ENCODE data around the gene RFNG.
"Not testable (repeated sequence)": the region's sequence is repeated elsewhere in the genome, so short reads cannot be mapped to it uniquely, and the experiment has no call there.

The RFNG gene

DNA sequence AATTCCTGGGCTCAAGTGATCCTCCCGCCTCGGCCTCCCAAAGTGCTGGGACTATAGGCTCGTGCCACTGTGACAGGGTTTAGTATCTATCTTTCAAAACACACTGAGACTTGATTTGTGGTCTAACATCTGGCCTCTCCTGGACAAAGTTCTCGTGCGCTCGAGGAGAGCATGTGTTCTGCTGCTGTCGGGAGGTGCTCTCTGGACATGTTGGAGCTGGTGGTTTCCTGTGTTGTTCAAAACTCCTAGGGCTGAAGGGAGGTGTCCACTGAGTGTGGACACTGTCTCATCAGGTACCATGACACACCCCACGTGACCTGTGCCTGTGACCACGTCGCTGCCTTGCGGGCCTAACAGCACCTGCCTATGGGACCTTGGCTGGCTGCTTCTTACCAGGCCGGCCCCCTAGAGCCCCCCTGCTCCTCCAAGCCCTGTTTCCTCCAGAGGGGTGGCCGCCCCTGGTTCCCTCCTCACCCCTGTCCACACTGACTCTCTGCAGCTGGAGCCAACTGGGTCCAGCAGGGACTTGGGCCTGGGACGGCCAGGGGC, 5.6 kb downstream of the RFNG start:
- no peak for DNase-seq (ENCODE audit: low read depth in 2 of 2, low spot score in 1 of 2)

DNA sequence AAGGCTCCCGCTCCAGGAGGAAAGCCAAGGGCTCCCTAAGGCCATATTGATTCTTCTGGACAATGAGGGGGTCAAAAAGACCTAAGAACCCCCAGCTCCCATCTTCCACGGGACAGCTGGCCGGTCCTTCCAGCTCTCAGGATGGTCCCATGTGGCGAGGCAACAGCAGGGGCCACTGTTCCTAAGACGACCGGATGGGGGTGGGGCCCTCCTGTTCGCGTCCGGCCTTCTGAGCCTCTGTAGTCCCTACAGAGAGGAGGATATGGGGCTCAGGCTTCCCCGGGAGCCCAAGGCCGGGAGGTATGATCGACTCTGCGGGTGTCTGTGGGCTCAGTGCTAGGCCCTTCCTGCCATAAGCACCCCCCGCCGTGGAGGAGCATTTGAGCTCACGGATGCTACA, 8.1 kb downstream of the RFNG start:
- DNase-seq (ENCODE audit: low read depth in 2 of 2, low spot score in 1 of 2): no peak

DNA sequence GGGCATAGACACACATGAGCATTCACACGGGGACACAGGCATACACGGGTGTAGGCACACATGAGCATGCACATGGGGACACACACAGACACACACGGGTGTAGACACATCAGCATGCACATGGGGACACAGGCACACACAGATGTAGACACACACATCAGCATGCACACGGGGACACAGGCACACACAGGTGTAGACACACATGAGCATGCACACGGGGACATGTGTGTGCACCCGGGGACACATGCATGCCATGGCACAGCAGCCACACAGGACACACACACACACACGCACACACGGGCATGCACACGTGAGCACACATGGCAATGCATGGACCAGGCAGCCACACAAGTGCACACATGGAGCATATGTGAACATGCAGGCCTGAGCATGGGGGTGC, 9.0 kb downstream of the RFNG start:
- no peak for DNase-seq (ENCODE audit: low read depth in 2 of 2, low spot score in 1 of 2)

DNA sequence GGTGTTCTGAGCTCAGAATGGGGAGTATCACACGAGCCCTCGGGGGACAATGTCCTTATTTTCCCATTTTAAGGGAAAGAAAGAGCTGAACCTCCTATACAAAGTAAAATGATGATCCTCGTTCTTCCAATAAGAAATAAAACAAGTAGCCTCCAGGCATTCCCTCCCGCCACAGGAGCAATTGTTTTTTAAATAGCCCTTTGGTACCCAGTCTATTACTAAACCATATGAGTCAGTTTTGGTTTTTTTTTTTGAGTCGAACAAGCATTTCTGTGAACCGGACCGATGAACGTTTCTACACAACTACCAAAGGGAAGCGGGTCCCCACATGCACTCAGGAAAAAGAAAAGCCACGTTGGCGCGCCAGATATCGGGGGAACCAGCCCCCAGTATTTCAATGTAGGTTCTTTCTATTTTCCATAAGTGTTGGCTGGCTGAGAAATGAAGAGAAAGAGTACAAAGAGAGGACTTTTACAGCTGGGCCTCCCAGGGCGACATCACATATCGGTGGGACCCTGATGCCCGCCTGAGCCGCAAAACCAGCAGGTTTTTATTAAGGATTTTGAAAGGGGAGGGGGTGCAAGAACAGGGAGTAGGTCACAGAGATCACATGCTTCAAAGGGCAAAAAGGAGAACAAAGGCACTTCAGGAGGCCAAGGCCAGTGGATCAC, 10.3 kb downstream of the RFNG start:
- DNase-seq (ENCODE audit: low read depth in 2 of 2, low spot score in 1 of 2): no peak

DNA sequence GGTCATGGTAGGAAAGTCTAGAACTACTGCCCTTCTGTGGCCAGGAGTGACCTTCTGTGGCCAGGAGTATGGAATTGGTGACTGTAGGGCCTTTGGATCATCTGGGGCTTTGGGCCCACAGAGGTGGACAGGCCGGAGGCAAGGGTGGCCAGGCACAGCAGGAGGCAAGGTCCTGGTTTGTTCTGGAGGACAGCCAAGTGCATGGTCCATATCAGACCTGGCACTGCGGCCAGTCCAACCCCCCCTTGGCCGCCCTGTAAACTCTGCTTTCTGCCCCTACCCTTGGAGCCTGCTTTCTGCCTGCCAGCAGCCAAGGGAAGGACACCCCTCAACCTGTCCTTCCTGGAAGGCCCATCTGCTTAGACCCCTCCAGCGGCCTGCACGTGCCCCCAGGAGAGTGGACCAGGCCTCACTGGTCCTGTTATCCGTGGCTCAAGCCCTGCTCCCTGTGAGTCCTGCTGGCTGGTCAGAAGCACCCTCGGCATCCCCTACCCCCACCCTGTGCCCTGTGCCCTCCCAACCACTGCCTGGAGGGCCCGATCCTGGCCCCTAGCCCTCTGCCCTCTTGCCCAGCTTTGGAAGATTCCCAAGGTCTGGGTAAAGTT, 11.8 kb downstream of the RFNG start:
- no peak for DNase-seq (ENCODE audit: low read depth in 2 of 2, low spot score in 1 of 2)

DNA sequence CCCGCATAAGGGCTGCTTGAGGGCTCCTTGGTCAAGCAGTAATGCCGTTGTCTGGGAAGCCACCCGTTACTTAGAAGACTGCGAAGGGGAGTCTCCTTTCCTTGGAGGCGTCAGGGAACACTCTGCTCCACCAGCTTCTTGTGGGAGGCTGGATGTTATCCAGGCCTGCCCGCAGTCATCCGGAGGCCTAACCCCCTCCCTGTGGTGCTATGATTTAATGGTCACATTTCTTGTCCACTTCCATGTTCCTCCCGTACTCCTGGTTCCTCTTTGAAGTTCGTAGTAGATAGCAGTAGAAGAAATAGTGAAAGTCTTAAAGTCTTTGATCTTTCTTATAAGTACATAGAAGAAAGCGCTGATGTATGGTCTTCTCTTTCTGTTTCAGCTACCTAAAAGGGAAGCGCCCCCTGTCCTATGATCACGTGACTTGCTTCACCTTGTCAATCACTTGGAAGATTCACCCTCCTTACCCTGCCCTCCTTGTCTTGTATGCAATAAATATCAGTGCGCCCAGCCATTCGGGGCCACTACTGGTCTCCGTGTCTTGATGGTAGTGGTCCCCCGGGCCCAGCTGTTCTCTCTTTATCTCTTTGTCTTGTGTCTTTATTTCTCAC, 12.7 kb downstream of the RFNG start:
- DNase-seq (ENCODE audit: low read depth in 2 of 2, low spot score in 1 of 2): not testable (repeated sequence)

DNA sequence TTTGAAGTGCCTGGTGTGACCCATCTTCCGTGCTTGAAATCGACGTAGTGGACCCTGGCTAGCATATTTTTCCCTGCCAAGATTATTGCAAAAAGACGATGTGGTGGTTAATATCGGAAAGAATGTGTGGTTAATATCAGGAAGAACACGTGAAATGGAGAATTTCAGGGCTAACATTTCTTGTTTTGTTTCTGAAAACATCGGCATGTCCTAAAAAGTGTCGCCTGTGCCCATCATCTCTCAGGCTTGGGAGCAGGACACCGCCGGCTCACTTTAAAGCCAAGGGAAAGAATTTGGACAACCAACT, 13.8 kb downstream of the RFNG start:
- DNase-seq (ENCODE audit: low read depth in 2 of 2, low spot score in 1 of 2): no peak

DNA sequence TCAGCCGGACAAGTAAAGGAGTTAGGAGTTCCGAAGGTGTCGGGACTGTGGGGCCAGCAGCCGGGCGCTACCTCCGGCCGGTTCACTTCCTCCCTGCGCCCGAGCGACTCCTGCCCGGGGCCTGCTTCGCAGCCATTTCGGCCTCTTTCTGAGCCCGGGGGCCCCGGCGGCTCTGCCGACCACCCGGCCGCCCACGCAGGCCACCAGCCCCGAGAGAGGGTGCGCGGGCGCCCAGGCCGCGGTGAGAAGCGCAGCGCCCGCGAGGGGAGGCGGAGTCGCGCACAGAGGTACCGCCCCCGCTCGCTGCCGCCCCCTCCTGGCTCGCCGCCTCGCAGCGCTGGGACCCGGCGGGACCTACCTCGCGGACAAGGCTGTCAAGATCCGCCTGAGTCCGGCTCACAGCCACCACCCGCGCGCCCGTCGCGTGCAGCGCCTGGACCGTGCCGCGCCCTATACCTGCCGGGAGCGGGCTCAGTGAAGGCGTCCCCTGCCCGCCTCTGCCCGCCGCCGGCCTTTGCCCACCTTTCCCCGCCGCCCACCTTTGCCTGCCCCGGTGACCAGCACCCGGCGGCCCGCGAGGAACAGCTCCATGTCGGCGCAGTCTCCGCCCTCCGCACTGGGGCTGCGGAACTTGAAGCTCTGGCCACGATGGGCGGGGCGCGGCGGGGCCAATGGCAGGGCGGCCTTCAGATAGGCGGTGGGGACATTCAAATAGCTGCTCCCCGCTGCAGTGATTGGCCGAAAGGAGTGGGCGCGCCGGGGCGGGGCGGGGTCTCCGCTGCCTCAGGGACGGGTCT, 14.3 kb downstream of the RFNG start, which contains the start of gene DCXR:
DCXR (minus strand) TSS at position 606 of the 797 bp plus-strand sequence; CDS start at position 591, 15 bp downstream.
- peak; percentile 82 to 90 for DNase-seq (ENCODE audit: low read depth in 2 of 2, low spot score in 1 of 2)

DNA sequence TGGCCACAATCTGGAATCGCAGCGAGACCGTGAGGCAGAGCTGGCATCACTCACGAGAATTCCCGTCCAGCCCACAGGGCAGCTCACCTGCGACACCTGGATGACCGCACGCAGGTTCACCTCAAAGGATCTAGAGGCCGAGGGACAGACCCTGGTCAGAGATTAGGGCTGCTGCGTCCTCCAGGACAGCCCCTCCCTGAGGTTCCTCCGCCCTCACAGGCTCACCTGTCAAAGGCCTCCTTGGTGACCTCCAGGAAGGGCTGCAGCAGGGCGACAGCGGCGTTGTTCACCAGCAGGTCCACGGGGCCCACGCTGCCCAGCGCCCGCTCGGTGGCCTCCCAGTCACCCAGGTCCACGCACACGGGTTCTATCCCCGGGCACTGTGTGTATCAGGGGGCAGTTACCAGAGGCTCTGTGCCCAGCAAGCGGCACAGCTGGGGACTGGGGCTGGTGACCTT, 14.9 kb downstream of the RFNG start:
- no peak for DNase-seq (ENCODE audit: low read depth in 2 of 2, low spot score in 1 of 2)

DNA sequence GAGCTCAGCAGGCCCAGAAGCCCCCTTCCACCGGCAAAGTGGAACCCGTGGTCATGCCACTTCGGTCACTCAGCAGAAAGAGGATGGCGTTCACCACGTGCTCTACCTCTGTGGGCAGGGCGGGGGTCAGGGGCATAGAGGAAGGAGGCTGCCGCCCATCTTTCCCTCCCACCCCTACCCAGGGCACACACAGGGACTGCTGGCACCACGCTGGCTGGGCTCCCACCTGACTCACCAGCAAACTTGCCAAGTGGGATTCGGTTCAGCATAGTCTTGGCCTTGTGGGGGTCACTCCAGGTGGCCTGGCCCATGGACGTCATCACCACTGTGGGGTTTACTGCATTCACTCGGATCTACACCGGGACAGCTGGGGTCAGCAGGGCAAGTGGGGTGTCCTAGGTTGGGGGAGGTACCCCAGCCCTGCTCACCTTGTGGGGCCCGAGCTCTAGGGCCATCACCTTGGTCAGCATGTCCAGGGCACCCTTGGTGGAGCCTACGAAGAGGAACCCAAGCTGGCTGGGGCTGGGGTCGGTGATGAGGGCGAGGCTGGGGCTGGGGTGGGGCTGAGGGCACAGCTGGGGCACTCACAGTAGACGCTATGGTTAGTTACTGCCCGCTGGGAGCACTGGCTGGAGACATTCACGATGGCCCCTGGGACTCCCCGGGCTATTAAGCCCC, 15.5 kb downstream of the RFNG start:
- DNase-seq (ENCODE audit: low read depth in 2 of 2, low spot score in 1 of 2): no peak

DNA sequence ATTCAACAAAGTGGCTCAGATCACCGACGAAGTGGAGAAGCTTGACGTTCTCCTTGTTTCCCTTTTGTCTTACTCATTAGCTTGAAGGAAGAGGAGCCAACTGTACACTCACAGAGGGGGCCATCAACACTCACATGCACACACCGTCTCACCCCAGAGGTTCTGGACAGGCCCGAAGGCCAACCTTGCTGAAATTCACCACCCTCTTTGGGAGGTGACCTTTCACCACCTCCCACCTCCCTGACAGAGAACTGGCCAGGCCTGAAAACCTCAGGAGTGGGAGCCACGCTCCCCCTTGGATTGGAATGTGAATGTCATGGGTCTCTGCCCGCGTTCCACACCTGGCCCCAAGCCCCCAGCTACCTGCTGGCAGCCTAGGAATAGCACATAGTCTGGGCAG, 16.1 kb downstream of the RFNG start:
- no peak for DNase-seq (ENCODE audit: low read depth in 2 of 2, low spot score in 1 of 2)

DNA sequence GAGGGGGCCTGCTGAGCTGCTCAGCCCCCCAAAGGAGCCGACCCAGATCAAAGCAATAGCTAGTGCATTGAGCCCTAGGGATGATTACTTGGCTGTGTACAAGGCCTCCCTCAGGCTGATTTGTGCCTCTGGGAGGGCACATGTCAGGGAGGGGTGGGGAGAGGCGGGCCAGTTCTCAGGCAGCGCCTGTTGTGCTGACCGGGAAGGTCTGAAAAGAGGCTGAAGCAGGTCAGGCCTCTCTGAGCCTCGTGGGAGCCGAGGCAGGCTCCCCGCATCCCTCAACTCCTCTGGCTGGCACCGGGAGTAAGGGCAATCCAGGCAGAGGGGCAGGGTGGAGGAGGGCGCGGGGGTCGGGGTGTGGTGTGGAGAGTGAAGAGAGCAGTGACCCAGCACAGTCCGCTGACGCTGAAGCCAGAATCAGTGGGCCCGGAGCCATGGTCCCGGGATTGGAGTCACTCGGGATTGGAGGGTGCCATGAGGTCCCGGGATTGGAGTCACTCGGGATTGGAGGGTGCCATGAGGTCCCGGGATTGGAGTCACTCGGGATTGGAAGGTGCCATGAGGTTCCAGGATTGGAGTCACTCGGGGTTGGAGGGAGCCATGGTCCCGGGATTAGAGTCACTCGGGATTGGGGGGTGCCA, 17.1 kb downstream of the RFNG start:
- no peak for DNase-seq (ENCODE audit: low read depth in 2 of 2, low spot score in 1 of 2)

DNA sequence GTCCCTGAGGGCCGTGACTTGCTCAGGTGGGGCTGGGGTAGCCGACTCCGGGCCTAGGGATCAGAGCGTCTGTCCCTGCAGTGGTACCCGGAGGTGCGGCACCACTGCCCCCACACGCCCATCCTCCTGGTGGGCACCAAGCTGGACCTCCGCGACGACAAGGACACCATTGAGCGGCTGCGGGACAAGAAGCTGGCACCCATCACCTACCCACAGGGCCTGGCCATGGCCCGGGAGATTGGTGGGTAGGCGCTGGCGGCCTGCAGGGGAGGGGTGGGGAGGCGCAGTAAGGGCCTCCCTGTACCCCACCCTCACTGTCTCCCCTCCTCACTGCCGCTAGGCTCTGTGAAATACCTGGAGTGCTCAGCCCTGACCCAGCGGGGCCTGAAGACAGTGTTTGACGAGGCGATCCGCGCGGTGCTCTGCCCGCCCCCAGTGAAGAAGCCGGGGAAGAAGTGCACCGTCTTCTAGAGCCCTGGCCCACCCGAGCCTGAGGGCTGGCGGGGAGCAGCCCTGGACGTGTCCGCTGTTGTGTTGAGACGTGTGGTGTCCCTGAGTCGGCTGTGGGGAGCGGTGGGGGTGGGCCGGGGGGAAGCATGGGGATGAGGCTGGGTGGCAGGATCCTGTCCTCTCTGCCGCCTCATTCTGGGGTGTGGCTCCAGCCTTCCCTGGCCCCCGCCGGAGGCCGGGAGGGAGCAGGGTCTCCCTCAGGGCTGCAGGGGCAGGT, 18.1 kb downstream of the RFNG start:
- no peak for DNase-seq (ENCODE audit: low read depth in 2 of 2, low spot score in 1 of 2)

DNA sequence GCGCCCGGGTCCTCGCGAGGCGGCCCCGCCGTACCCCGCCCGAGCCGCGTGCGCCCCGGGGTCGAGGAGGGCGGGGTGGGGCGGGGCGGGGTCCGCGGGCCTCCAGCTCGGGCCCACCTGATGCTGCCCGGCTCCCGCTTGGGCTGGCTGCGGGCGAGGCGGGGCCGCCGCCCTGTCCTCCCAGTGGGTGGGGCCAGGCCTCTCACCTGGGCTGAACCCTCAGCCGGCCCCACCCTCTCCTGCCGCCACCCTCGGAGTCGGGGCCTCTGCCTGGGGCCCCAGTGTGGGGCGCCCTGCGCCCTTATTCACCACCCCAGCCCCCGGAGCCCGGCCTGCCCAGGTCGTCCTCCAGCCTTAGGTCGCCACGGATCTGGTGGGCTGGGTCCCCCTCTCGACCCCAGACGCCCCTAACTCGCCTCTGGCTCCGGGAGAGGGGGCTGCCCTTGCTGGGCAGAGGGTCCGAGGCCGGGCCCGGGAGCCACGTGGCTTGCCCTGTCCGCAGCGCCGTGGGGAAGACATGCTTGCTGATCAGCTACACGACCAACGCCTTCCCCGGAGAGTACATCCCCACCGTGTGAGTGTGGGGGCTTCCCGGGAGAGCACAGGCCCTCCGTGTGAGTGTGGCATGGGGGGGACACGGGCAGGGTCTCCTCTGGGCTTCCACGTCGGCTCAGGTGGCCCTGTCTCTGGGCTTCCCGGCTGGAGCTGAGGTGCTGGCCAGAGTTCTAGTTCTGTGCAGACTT, 19.6 kb downstream of the RFNG start:
- no peak for DNase-seq (ENCODE audit: low read depth in 2 of 2, low spot score in 1 of 2)

DNA sequence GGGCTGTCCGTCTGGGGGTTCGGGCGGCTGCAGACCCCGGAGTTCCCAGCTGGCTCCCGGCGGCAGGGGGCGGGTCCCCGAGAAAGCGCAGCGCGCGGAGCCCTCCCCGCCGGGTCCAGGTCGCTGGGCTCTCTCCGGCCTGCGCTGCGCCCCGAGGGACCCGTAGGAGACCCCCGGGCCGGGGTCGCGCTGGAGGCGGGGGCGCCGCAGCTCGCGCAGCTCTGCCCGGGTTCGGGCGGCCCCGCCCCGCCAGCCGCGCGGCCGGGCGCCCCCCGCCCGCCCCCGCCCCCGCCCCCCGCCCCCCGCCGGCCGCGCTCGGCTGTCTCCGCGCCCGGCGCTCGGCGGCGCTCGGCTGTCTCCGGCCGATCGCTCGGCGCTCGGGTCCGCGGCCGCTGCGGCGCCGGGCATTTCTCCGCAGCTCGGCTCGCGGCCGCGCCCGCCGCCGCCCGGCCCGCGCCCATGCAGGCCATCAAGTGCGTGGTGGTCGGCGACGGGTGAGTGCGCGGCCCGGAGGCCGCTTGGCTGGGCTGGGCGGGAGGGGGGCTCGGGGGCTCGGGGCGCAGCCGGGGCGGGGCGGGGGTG, 20.2 kb downstream of the RFNG start, which contains the start of gene RAC3:
RAC3 (plus strand) TSS at position 376 of the 582 bp plus-strand sequence; CDS start at position 460, 84 bp downstream.
- DNase-seq (ENCODE audit: low read depth in 2 of 2, low spot score in 1 of 2): no peak

DNA sequence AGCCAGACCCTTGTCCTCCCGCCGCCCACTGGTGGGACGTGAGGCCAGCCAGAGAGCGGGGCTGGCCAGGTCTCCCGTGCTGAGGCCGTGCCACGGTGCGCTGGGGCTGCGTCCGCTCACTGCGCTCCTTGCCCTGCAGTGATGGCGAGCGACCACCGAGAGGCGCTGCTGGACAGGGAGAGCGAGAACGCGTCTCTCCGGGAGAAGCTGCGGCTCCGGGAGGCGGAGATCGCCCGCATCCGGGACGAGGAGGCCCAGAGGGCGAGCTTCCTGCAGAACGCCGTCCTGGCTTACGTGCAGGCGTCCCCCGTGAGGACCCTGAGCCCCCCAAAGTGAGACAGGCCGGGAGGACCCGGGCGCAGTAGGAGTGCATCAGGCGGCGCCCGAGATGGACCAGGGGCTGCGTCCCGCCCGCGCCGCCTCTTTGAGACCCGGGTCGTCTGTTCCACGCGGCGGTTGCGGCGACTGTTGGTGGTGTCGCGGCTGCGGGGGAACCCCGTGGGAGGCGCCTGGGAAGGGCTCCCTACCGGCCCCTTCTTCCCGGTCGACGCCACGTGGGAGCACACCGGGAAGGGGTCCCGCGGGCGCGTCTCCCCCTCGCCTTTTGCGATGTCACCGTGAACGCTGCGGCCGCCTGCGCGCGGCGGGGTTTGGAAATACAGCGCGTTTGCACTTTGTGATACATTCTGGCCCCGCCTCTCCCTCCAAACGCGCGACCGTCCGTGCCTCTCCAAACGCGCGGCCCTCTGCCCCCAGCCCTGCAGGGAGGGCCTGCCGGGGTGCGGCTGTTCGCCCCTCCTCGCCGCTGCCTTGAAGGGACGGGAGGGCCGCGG, 20.9 kb downstream of the RFNG start:
- peak; percentile 53 to 66 for DNase-seq (ENCODE audit: low read depth in 2 of 2, low spot score in 1 of 2)

DNA sequence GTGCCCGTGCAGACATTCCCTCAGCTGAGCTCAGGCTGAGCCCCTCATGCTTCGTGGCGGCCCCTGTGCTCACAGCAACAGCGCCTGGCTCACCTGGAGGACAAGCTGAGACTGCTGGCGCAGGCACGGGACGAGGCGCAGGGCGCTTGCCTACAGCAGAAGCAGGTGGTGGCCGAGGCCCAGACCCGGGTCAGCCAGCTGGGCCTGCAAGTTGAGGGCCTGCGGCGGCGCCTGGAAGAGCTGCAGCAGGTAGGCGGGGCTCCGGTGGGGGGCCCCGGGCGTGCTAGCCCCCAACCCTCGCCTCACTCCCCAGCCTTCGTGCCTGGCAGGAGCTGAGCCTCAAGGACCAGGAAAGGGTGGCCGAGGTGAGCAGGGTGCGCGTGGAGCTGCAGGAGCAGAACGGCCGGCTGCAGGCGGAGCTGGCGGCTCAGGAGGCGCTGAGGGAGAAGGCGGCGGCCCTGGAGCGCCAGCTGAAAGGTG, 21.6 kb downstream of the RFNG start:
- DNase-seq (ENCODE audit: low read depth in 2 of 2, low spot score in 1 of 2): no peak

DNA sequence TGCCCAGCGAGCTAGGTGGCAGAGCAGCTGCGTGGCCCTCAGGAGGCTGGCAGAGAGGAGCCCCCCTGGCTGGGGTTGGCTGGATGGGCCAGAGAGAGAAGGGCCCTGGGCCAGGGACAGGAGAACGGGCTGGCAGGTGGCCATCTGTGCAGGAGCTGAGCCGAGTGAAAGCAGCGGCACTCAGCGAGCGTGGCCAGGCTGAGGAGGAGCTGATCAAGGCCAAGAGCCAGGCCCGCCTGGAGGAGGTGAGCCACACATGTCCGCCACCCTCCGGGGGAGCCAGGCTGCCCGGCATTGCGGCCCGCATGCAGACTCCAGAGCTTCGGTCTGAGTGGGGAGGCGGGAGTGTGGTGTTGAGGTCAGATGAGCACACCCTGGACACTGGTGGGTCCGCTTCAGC, 22.2 kb downstream of the RFNG start:
- DNase-seq (ENCODE audit: low read depth in 2 of 2, low spot score in 1 of 2): no peak

Data from stimulated activated CD8-positive, alpha-beta memory T cell treated with anti-CD3 and anti-CD28 coated beads, Interleukin-4, amount 100 ng/mL, for 1 hour (primary cell).